Activated naive CD8-positive, alpha-beta T cell treated with anti-CD3 and anti-CD28 coated beads, Interleukin-2, amount 50 U/mL, for 24 hours (primary cell): ENCODE measurements around the gene RETREG1.
"Not testable (repeated sequence)": the region's sequence is repeated elsewhere in the genome, so short reads cannot be mapped to it uniquely, and the experiment has no call there.

ENCODE experiments used
- ATAC-seq: fragments of 150-1000 bp; cut with Tn5 transposase; one replicate; pipeline ENCODE4 v1.10.0; 2021
- DNase-seq: peaks from one replicate; pipeline ENCODE4 v3.0.0; 2021
- H3K27ac Mint-ChIP-seq: one replicate; pipeline ENCODE4 v1.8.0; 2021; ENCODE audit warnings: mild to moderate bottlenecking, mixed read lengths
- H3K27me3 Mint-ChIP-seq: one replicate; pipeline ENCODE4 v1.8.0; 2021; ENCODE audit warnings: mixed read lengths
- H3K36me3 Mint-ChIP-seq: one replicate; pipeline ENCODE4 v1.8.0; 2021; ENCODE audit warnings: low read depth, mixed read lengths
- H3K4me1 Mint-ChIP-seq: one replicate; pipeline ENCODE4 v1.8.0; 2021; ENCODE audit warnings: mixed read lengths
- H3K4me3 Mint-ChIP-seq: one replicate; pipeline ENCODE4 v1.8.0; 2021; ENCODE audit warnings: mild to moderate bottlenecking, moderate library complexity, mixed read lengths
- H3K9me3 Mint-ChIP-seq: one replicate; pipeline ENCODE4 v1.8.0; 2021; ENCODE audit warnings: mixed read lengths

The RETREG1 gene

DNA sequence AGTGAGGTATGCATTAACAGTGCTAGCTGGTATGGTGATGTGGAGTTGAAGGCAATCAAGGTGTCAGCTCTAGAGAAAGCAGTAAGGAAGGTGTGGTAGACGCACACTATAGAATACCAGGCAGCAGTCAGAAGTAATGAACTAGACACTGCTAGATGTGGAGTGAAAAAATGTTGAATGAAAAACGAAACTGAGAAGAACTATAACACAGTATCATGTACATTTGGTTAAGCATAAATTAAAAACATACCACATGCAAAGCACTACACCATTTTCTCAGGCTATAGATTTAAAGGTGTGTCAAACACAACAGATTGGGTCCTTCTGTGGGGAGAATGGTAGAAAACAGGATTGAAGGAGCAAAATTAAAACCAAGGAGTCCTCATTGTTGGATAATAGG lies 166.6 kb downstream of the RETREG1 start:
- ATAC-seq (no peak), DNase-seq (no peak)
- no peak overlapping the region for H3K27ac Mint-ChIP-seq
- H3K4me1 Mint-ChIP-seq = peaks cover 13% of the 10 kb centered on the region
- H3K4me3 Mint-ChIP-seq = no peak overlapping the region
- H3K9me3 Mint-ChIP-seq = no peaks in the 10 kb centered on the region
- H3K27me3 Mint-ChIP-seq = no peaks in the 10 kb centered on the region
- peaks cover 54% of the 10 kb centered on the region for H3K36me3 Mint-ChIP-seq

DNA sequence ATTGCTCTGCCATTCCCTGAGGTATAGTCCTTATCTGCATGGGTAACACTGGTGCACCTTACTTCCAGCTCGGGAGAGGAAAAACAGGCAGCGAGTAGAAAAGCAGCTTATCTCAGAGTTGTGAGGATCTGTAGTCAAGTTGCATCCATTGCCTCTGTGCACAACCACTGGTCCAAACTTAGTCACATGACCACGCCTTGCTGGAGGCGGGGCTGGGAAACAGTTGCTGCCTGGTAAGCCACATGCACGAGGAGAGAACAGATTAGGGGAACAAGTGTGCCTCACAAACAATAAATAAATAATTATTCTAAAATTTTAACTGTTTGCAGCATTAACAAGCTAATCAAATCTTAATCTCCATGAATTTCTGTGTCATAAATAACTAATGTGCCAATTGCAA lies 169.8 kb downstream of the RETREG1 start:
- DNase-seq (no peak), ATAC-seq (no peak)
- H3K9me3 Mint-ChIP-seq = no peaks in the 10 kb centered on the region
- H3K27me3 Mint-ChIP-seq = no peaks in the 10 kb centered on the region
- H3K4me3 Mint-ChIP-seq = no peak overlapping the region
- no peaks in the 10 kb centered on the region for H3K4me1 Mint-ChIP-seq
- H3K27ac Mint-ChIP-seq = no peak overlapping the region
- H3K36me3 Mint-ChIP-seq = peaks cover 39% of the 10 kb centered on the region

DNA sequence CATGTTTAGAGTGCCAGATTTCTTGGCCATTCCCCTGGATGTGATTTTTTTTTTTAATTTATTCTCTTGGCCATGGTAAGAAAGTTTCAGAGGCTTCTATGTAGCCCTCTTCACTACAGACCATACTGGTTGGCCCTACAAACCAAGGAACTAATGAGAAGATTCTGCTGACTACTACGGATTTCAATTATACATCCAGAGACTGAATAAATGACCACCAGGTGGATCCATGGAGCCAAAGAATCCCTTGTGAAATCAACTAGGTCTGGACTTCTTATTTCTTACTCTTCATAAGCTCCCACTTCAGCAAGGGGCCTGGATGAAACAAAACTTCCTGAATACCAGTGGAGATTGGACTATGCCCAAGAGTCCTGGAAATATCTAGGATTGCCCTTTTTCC lies 178.8 kb downstream of the RETREG1 start:
- Mint-ChIP-seq H3K4me1 (no peaks in the 10 kb centered on the region), H3K9me3 (no peaks in the 10 kb centered on the region), H3K36me3 (no peaks in the 10 kb centered on the region), H3K27ac (no peak overlapping the region), H3K27me3 (peaks cover under 1% of the 10 kb centered on the region), H3K4me3 (no peak overlapping the region)
- ATAC-seq (no peak), DNase-seq (no peak)

DNA sequence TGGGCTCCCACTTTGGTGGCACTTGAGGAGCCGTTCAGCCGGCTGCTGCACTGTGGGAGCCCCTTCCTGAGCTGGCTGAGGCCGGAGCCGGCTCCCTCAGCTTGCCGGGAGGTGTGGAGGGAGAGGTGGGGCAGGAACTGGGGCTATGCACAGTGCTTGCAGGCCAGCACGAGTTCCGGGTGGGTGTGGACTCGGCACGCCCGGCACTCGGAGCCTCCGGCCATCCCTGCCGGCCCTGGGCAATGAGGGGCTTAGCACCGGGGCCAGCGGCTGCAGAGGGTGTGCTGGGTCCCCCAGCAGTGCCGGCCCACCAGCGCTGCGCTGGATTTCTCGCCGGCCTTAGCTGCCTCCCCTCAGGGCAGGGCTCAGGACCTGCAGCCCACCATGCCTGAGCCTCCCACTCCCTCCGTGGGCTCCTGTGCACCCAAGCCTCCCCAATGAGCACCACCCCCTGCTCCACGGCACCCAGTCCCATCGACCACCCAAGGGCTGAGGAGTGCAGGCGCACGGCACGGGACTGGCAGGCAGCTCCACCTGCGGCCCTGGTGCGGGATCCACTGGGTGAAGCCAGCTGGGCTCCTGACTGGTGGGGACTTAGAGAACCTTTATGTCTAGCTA lies 180.6 kb downstream of the RETREG1 start:
- H3K4me1 Mint-ChIP-seq, H3K27me3 Mint-ChIP-seq, H3K36me3 Mint-ChIP-seq, ATAC-seq, H3K4me3 Mint-ChIP-seq, DNase-seq, H3K9me3 Mint-ChIP-seq, H3K27ac Mint-ChIP-seq: not testable (repeated sequence)

DNA sequence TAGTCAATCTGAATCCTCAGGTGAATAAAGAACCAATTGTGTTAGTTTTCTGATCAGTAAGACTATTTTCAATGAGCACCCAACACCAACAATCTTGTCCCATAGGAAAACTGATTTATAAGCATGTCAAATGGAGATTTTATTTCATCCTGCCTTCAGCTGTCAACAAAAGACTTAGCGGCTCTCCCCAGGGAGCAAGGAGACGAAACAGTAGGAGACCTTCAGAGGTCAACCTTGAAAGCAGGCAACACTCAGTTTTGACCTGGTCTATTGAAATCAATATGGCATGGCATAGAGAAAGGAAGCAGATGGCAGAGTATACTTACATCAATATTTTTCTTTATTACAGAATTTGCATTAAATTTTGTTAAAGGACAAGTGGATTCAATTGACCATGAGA lies 185.3 kb downstream of the RETREG1 start:
- Mint-ChIP-seq H3K4me3 (no peak overlapping the region), H3K27me3 (peaks cover 9% of the 10 kb centered on the region), H3K36me3 (no peaks in the 10 kb centered on the region), H3K27ac (no peak overlapping the region), H3K9me3 (no peaks in the 10 kb centered on the region), H3K4me1 (no peaks in the 10 kb centered on the region)
- ATAC-seq = no peak
- no peak for DNase-seq

DNA sequence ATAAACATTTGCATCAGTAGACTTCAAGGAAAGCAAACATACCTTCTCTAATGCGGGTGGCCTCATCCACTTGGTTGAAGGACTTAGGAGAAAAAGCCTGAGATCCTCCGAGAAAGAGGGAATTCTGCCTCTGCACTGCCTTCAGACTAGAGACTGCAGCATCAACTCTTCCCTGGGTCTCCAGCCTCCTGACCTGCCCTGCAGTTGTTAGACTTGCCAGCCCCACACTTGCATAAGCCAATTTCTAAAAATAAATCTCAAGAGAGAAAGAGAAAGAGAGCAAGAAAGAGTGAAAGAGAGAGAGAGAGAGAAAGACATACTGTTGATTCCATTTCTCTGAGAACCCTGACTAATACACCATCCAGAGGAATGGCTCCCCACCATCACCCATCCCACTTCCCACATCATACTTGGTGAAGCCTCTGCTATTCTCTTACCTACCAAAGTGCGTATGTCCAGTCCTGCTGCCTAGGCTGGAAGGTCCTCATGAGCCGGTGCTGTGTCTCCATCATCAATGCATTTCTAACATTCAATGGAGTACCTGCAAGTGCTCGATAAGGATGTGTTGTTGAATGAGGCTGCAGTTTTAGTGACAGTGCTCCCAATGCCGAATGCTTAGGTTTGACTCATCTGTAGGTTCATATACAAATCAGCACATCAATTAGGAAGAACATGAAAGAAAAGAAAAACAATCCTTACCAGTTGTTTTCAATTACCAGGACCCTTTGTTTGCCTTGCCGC lies 186.3 kb downstream of the RETREG1 start:
- no peaks in the 10 kb centered on the region for H3K4me1 Mint-ChIP-seq
- DNase-seq (no peak), ATAC-seq (no peak)
- H3K9me3 Mint-ChIP-seq = no peaks in the 10 kb centered on the region
- no peaks in the 10 kb centered on the region for H3K36me3 Mint-ChIP-seq
- peaks cover 9% of the 10 kb centered on the region for H3K27me3 Mint-ChIP-seq
- H3K27ac Mint-ChIP-seq = no peak overlapping the region
- H3K4me3 Mint-ChIP-seq = no peak overlapping the region

DNA sequence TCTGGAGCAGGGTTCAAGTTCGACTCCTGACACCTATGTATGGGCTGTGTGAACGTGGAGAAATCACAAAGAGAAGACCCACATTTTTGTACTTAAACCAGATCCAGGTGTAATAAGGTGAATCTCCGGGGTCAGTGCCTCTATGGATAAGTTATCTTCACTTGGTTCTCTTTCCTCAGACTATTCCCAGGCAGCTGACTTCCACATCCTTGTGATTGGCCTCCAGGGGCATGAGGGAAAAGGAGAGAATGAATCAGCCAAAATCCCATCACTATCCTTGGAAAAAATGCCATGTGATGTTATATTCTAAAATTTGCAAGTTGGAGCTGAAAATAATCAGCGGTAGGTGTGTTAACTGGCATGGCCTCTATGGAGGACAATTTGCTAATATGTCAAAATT lies 188.4 kb downstream of the RETREG1 start:
- Mint-ChIP-seq H3K36me3 (no peaks in the 10 kb centered on the region), H3K27me3 (peaks cover 9% of the 10 kb centered on the region), H3K9me3 (no peaks in the 10 kb centered on the region), H3K4me1 (no peaks in the 10 kb centered on the region), H3K4me3 (no peak overlapping the region), H3K27ac (no peak overlapping the region)
- no peak for DNase-seq
- ATAC-seq = no peak

DNA sequence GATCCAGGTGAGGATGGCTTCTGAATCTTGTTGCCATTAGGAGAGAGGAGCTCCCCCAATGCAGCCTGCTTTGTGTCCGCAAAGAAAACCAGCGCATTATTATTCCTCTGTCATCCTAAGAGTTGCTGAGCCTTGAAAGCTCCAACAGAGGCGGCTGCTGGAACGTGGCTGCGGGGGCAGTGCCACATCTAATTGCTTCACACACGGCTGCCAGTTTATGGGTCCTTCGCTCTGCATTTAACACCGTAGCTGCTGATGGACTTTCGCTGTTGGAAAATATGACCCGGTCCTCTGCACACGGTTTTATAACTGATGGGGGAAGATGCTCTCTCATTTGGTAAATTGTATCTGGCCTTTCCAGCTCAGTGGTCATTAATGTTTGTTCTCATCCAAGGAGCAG lies 189.2 kb downstream of the RETREG1 start:
- Mint-ChIP-seq H3K27ac (no peak overlapping the region), H3K36me3 (no peaks in the 10 kb centered on the region), H3K4me1 (no peaks in the 10 kb centered on the region), H3K4me3 (no peak overlapping the region), H3K27me3 (peaks cover 11% of the 10 kb centered on the region), H3K9me3 (no peaks in the 10 kb centered on the region)
- ATAC-seq (no peak), DNase-seq (no peak)
